Astrocyte (in vitro differentiated cells and primary cell): ENCODE results near the gene RNF166. TPM values are rescaled to one million over a fixed set of nuclear protein-coding genes. Genes with fewer than 3 reads are reported as not detected.

Source experiments
- DNase-seq: peaks from one replicate; pipeline ENCODE4 v3.0.0-alpha.2; 2010; ENCODE audit warnings: low read depth
- FAIRE-seq: peaks from 2 replicates; lab custom pipeline; 2011; peaks lifted over from hg19 to GRCh38; lab: Jason Lieb, UNC
- H2AFZ ChIP-seq: 2 replicates; pipeline ENCODE4 v1.6.0; 2012; ENCODE audit warnings: low read depth, low read length, inconsistent platforms
- H3K27ac ChIP-seq: 2 replicates; pipeline ENCODE4 v1.5.1; 2011; ENCODE audit warnings: low read depth, low read length, inconsistent platforms
- H3K27me3 ChIP-seq: 2 replicates; pipeline ENCODE4 v1.6.0; 2011; ENCODE audit warnings: low read length, inconsistent platforms; ENCODE audit not compliant: insufficient read depth
- H3K36me3 ChIP-seq: 2 replicates; pipeline ENCODE4 v1.5.1; 2011; ENCODE audit warnings: low read length, inconsistent platforms; ENCODE audit not compliant: insufficient read depth
- H3K4me1 ChIP-seq: 2 replicates; pipeline ENCODE4 v1.5.1; 2011; ENCODE audit warnings: low read length, inconsistent platforms; ENCODE audit not compliant: insufficient read depth
- H3K4me2 ChIP-seq: 2 replicates; pipeline ENCODE4 v1.6.0; 2012; ENCODE audit warnings: low read length, inconsistent platforms
- H3K4me3 ChIP-seq: 2 replicates; pipeline ENCODE4 v1.5.1; 2011; ENCODE audit warnings: low read depth, mild to moderate bottlenecking, low read length, inconsistent platforms; ENCODE audit not compliant: insufficient read depth
- H3K79me2 ChIP-seq: 2 replicates; pipeline ENCODE4 v1.6.0; 2012; ENCODE audit warnings: mild to moderate bottlenecking, low read length, inconsistent platforms; ENCODE audit not compliant: insufficient read depth
- H3K9ac ChIP-seq: 2 replicates; pipeline ENCODE4 v1.6.0; 2012; ENCODE audit warnings: mild to moderate bottlenecking, low read length, inconsistent platforms
- H3K9me3 ChIP-seq: 2 replicates; pipeline ENCODE4 v1.5.1; 2012; ENCODE audit warnings: low read depth, mild to moderate bottlenecking, low read length, inconsistent platforms; ENCODE audit not compliant: insufficient read depth
- H4K20me1 ChIP-seq: 2 replicates; pipeline ENCODE4 v1.6.0; 2012; ENCODE audit warnings: low read length, inconsistent platforms; ENCODE audit not compliant: insufficient read depth
- H3K27ac Mint-ChIP-seq: one replicate; pipeline ENCODE4 v1.8.0; 2021; ENCODE audit warnings: mild to moderate bottlenecking, mixed read lengths; ENCODE audit not compliant: unreplicated experiment
- H3K27me3 Mint-ChIP-seq: one replicate; pipeline ENCODE4 v1.8.0; 2021; ENCODE audit warnings: low read depth, mixed read lengths; ENCODE audit not compliant: unreplicated experiment
- H3K36me3 Mint-ChIP-seq: one replicate; pipeline ENCODE4 v1.8.0; 2021; ENCODE audit warnings: low read depth, mixed read lengths; ENCODE audit not compliant: unreplicated experiment
- H3K4me1 Mint-ChIP-seq: one replicate; pipeline ENCODE4 v1.8.0; 2021; ENCODE audit warnings: low read depth, mixed read lengths; ENCODE audit not compliant: unreplicated experiment
- H3K4me3 Mint-ChIP-seq: one replicate; pipeline ENCODE4 v1.8.0; 2021; ENCODE audit warnings: mild to moderate bottlenecking, moderate library complexity, mixed read lengths; ENCODE audit not compliant: unreplicated experiment
- H3K9me3 Mint-ChIP-seq: one replicate; pipeline ENCODE4 v1.8.0; 2021; ENCODE audit warnings: mild to moderate bottlenecking, mixed read lengths; ENCODE audit not compliant: unreplicated experiment
- EZH2 ChIP-seq: IDR thresholded peaks from 2 replicates; pipeline ENCODE4 v1.6.1; 2012; ENCODE audit warnings: mild to moderate bottlenecking, low read length, inconsistent platforms; ENCODE audit not compliant: insufficient read depth
- total RNA-seq: library from RNA; stranded (reverse); gene quantifications from 2 replicates; pipeline ENCODE4 v1.2.1, GENCODE V29; 2021
- TF ChIP-seq, protein P1 (sequence below): IDR thresholded peaks from 2 replicates; pipeline ENCODE4 v1.5.1; 2011; ENCODE audit warnings: low read depth, mild to moderate bottlenecking, inconsistent platforms, low read length, moderate library complexity; ENCODE audit not compliant: insufficient read depth

Gene RNF166
- total RNA-seq, 1 donor from 2014 or later, result 15.4 TPM

DNA sequence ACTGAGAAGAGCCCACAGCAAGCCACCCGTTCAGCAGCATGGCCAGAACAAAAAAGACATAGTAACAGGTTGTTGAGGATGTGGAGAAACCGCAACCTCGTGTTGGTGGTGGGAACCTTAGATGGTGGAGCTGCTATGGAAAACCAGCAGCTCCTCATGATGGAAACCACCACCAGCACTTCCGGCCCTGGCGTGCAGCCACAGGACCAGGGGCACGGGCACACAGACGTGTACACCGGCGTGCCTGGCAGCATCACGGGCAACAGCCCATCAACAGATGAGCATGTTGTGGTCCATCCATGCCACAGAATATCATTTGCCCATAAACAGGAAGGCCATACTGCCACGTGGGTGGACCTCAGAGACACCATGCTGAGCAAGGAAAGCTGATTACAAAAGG, 12.0 kb upstream of the RNF166 start:
- no peak overlapping the region for H3K27ac Mint-ChIP-seq
- no peak overlapping the region for H3K27ac ChIP-seq
- H3K9me3 Mint-ChIP-seq, result no peaks in the 10 kb centered on the region
- no peak overlapping the region for H3K4me3 ChIP-seq
- H2AFZ ChIP-seq, result no peak overlapping the region
- no peak for TF ChIP-seq EZH2
- TF ChIP-seq, protein P1, sequence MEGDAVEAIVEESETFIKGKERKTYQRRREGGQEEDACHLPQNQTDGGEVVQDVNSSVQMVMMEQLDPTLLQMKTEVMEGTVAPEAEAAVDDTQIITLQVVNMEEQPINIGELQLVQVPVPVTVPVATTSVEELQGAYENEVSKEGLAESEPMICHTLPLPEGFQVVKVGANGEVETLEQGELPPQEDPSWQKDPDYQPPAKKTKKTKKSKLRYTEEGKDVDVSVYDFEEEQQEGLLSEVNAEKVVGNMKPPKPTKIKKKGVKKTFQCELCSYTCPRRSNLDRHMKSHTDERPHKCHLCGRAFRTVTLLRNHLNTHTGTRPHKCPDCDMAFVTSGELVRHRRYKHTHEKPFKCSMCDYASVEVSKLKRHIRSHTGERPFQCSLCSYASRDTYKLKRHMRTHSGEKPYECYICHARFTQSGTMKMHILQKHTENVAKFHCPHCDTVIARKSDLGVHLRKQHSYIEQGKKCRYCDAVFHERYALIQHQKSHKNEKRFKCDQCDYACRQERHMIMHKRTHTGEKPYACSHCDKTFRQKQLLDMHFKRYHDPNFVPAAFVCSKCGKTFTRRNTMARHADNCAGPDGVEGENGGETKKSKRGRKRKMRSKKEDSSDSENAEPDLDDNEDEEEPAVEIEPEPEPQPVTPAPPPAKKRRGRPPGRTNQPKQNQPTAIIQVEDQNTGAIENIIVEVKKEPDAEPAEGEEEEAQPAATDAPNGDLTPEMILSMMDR, result no peak
- H3K4me3 Mint-ChIP-seq, result no peak overlapping the region
- H3K36me3 Mint-ChIP-seq, result peaks cover 16% of the 10 kb centered on the region
- peaks cover 20% of the 10 kb centered on the region for H3K36me3 ChIP-seq
- H3K4me1 ChIP-seq, result no peaks in the 10 kb centered on the region
- no peaks in the 10 kb centered on the region for H3K4me1 Mint-ChIP-seq
- DNase-seq, result no peak
- H3K27me3 ChIP-seq, result no peaks in the 10 kb centered on the region
- H3K9me3 ChIP-seq, result no peaks in the 10 kb centered on the region
- FAIRE-seq, result no peak
- no peak overlapping the region for H3K4me2 ChIP-seq
- H3K79me2 ChIP-seq, result peaks cover 10% of the 10 kb centered on the region
- H3K27me3 Mint-ChIP-seq, result no peaks in the 10 kb centered on the region
- H3K9ac ChIP-seq, result no peak overlapping the region
- H4K20me1 ChIP-seq, result peaks cover 56% of the 10 kb centered on the region

DNA sequence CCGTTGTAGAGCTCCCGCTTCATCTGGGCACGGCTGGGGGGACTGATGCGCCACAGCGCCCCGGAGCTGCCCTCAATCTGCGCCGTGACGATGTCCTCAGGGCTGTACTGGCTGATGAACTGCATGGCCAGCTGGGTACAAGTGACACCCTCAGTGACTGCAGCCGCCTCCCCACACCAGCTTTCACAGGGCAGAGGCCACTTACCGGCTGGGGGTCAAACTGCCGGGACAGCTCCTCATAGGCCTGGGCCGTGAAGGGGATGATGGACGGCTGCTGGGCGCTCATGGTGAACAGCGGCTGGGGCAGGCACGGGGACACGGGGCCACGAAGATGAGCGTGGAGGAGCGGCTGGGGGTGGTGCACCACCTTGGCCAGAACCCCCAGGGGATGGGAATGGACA, 10.4 kb upstream of the RNF166 start:
- no peaks in the 10 kb centered on the region for H3K27me3 Mint-ChIP-seq

DNA sequence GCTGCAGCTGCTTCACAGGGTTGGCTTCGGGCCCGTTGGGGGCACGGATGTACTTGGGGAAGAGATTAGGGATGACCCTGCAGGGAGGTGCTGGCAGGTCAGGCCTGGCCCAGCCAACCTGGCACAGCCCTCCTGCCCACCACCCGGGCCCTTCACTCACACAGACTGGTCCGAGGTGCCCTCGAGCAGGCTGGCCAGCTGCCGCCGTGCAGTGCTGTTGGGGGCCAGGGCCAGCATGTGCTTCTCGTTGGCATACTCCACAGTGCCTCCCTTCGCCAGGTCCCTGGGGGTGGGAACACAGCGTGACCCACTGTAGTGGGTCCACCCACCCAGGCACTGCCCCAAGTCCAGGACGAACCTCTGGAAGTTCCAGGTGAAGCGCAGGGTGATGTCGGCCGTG, 10.0 kb upstream of the RNF166 start:
- TF ChIP-seq, protein P1, result no peak
- no peak for TF ChIP-seq EZH2
- Histone ChIP-seq H3K27me3 (no peaks in the 10 kb centered on the region), H3K36me3 (peaks cover 17% of the 10 kb centered on the region), H2AFZ (no peak overlapping the region), H3K4me2 (no peak overlapping the region), H3K9ac (no peak overlapping the region), H3K4me3 (no peak overlapping the region), H3K9me3 (no peaks in the 10 kb centered on the region), H3K27ac (no peak overlapping the region), H3K79me2 (peaks cover 24% of the 10 kb centered on the region), H3K4me1 (no peaks in the 10 kb centered on the region), H4K20me1 (peaks cover 66% of the 10 kb centered on the region)
- Mint-ChIP-seq H3K4me3 (no peak overlapping the region), H3K27ac (no peak overlapping the region), H3K36me3 (peaks cover 16% of the 10 kb centered on the region), H3K27me3 (no peaks in the 10 kb centered on the region), H3K4me1 (no peaks in the 10 kb centered on the region), H3K9me3 (no peaks in the 10 kb centered on the region)
- FAIRE-seq (no peak), DNase-seq (no peak)

More for the DNA sequence above, 10.4 kb upstream of the RNF166 start:
- Mint-ChIP-seq H3K4me3 (no peak overlapping the region), H3K27ac (no peak overlapping the region), H3K36me3 (peaks cover 16% of the 10 kb centered on the region), H3K9me3 (no peaks in the 10 kb centered on the region), H3K4me1 (no peaks in the 10 kb centered on the region)
- TF ChIP-seq EZH2, result no peak
- TF ChIP-seq, protein P1, result no peak
- Histone ChIP-seq H4K20me1 (peaks cover 62% of the 10 kb centered on the region), H3K9me3 (no peaks in the 10 kb centered on the region), H3K27me3 (no peaks in the 10 kb centered on the region), H3K4me1 (no peaks in the 10 kb centered on the region), H3K4me3 (no peak overlapping the region), H3K4me2 (no peak overlapping the region), H3K27ac (no peak overlapping the region), H2AFZ (no peak overlapping the region), H3K9ac (no peak overlapping the region), H3K36me3 (peaks cover 17% of the 10 kb centered on the region), H3K79me2 (peaks cover 20% of the 10 kb centered on the region)
- DNase-seq, result no peak
- FAIRE-seq, result no peak
